T47D (cell line): ENCODE data around the gene EREG.

Experiments
- DNase-seq, 2 experiments: peaks; one replicate each; pipeline versions ENCODE4 v3.0.0 to v3.0.0-alpha.2; 2011 to 2012; ENCODE audit warnings: low read depth in 1 of 2, low spot score in 1 of 2
- JUND ChIP-seq: IDR thresholded peaks from 2 replicates; pipeline ENCODE4 v1.6.1; 2012; ENCODE audit warnings: low read depth
- in situ Hi-C: cut with HindIII; loops from 2 replicates; pipeline ENCODE4 v1.10.0; 2016; ENCODE audit warnings: low sequenced_read_pairs, low pct_unique_long_range_greater_than_20kb

The EREG gene

GRCh38 chr4:74426101-74426500, 61.2 kb downstream of the EREG start:
- TF ChIP-seq JUND: no peak
- in situ Hi-C loops: no loop called here

GRCh38 chr4:74428276-74428675, 63.3 kb downstream of the EREG start:
- in situ Hi-C loops: no loop called here
- no peak for DNase-seq
- TF ChIP-seq JUND: no peak

More at GRCh38 chr4:74426101-74426500, 61.2 kb downstream of the EREG start:
- no peak for DNase-seq

GRCh38 chr4:74431113-74431826, 66.3 kb downstream of the EREG start:
- in situ Hi-C loops: no loop called here
- DNase-seq: no peak
- no peak for TF ChIP-seq JUND

- in situ Hi-C loops: no loop called here
Measured at GRCh38 chr4:74433043-74433442, 68.1 kb downstream of the EREG start.

GRCh38 chr4:74433541-74434172, 68.7 kb downstream of the EREG start:
- peak in 1 of 2 experiments; percentile 16 for DNase-seq
- TF ChIP-seq JUND: no peak
- in situ Hi-C loops: no loop called here

More at GRCh38 chr4:74433043-74433442, 68.1 kb downstream of the EREG start:
- no peak for TF ChIP-seq JUND
- no peak for DNase-seq

- peak in 1 of 2 experiments; percentile 74 for DNase-seq
- TF ChIP-seq JUND: no peak
- in situ Hi-C loops: no loop called here
Measured at GRCh38 chr4:74435296-74435695, 70.4 kb downstream of the EREG start.

- no peak for TF ChIP-seq JUND
- in situ Hi-C loops: no loop called here
- DNase-seq: no peak
Measured at GRCh38 chr4:74437866-74438265, 72.9 kb downstream of the EREG start.
